BE2C (cell line): ENCODE measurements around the gene GTF3C4.

Experiments
- DNase-seq: peaks from one replicate; pipeline ENCODE4 v3.0.0-alpha.2; 2020
- H3K27me3 ChIP-seq: fragments of 250-450 bp; sonication (Bioruptor Pico); 2 replicates; pipeline ENCODE4 v1.5.1; 2020; ENCODE audit warnings: mild to moderate bottlenecking
- H3K36me3 ChIP-seq: fragments of 250-450 bp; sonication (Bioruptor Pico); 2 replicates; pipeline ENCODE4 v1.5.1; 2020; ENCODE audit warnings: mild to moderate bottlenecking
- H3K4me1 ChIP-seq: fragments of 250-450 bp; sonication (Bioruptor Pico); 2 replicates; pipeline ENCODE4 v1.5.1; 2020
- H3K4me3 ChIP-seq: 2 replicates; pipeline ENCODE4 v1.5.1; 2011; ENCODE audit warnings: low read depth, low read length
- H3K9me3 ChIP-seq: fragments of 250-450 bp; sonication (Bioruptor Pico); 2 replicates; pipeline ENCODE4 v1.5.1; 2020
- CTCF ChIP-seq: IDR thresholded peaks from 2 replicates; pipeline ENCODE4 v1.5.1; 2012; ENCODE audit warnings: mild to moderate bottlenecking, low read depth, low read length

Gene GTF3C4

GRCh38 chr9:132644251-132644650 lies 26.0 kb upstream of the GTF3C4 start:
- DNase-seq = no peak
- Histone ChIP-seq H3K4me1 (no peaks in the 10 kb centered on the region), H3K4me3 (no peak overlapping the region), H3K9me3 (no peaks in the 10 kb centered on the region), H3K36me3 (peaks cover 93% of the 10 kb centered on the region), H3K27me3 (no peaks in the 10 kb centered on the region)
- TF ChIP-seq CTCF = peak; percentile 43

GRCh38 chr9:132645306-132645705 lies 25.0 kb upstream of the GTF3C4 start:
- TF ChIP-seq CTCF = no peak
- Histone ChIP-seq H3K4me1 (no peaks in the 10 kb centered on the region), H3K9me3 (no peaks in the 10 kb centered on the region), H3K27me3 (no peaks in the 10 kb centered on the region), H3K4me3 (no peak overlapping the region), H3K36me3 (peaks cover 93% of the 10 kb centered on the region)
- DNase-seq = no peak

GRCh38 chr9:132645711-132646110 lies 24.6 kb upstream of the GTF3C4 start:
- no peak for TF ChIP-seq CTCF
- Histone ChIP-seq H3K4me1 (no peaks in the 10 kb centered on the region), H3K27me3 (no peaks in the 10 kb centered on the region), H3K9me3 (no peaks in the 10 kb centered on the region), H3K4me3 (no peak overlapping the region), H3K36me3 (peaks cover 93% of the 10 kb centered on the region)
- DNase-seq = no peak

GRCh38 chr9:132646726-132647125 lies 23.5 kb upstream of the GTF3C4 start:
- Histone ChIP-seq H3K36me3 (peaks cover 93% of the 10 kb centered on the region), H3K4me1 (no peaks in the 10 kb centered on the region), H3K4me3 (no peak overlapping the region), H3K9me3 (no peaks in the 10 kb centered on the region), H3K27me3 (no peaks in the 10 kb centered on the region)
- no peak for TF ChIP-seq CTCF
- no peak for DNase-seq

GRCh38 chr9:132647355-132647754 lies 22.9 kb upstream of the GTF3C4 start:
- H3K36me3 ChIP-seq = peaks cover 92% of the 10 kb centered on the region

GRCh38 chr9:132647806-132648205 lies 22.5 kb upstream of the GTF3C4 start:
- TF ChIP-seq CTCF = no peak
- peaks cover 95% of the 10 kb centered on the region for H3K36me3 ChIP-seq
- H3K9me3 ChIP-seq = no peaks in the 10 kb centered on the region
- no peak for DNase-seq
- H3K4me3 ChIP-seq = no peak overlapping the region
- H3K27me3 ChIP-seq = no peaks in the 10 kb centered on the region
- no peaks in the 10 kb centered on the region; the same call in 1 of the 2 replicates for H3K4me1 ChIP-seq

More at GRCh38 chr9:132647355-132647754, 22.9 kb upstream of the GTF3C4 start:
- DNase-seq = no peak
- no peak for TF ChIP-seq CTCF
- no peak overlapping the region for H3K4me3 ChIP-seq
- no peaks in the 10 kb centered on the region for H3K27me3 ChIP-seq
- no peaks in the 10 kb centered on the region for H3K4me1 ChIP-seq
- H3K9me3 ChIP-seq = no peaks in the 10 kb centered on the region
